HepG2 (cell line): ENCODE results near the gene TIA1. TPM values are rescaled to one million over a fixed set of nuclear protein-coding genes. Genes with fewer than 3 reads are reported as not detected.
A peak's percentile ranks its signal among the peaks of the same experiment; 100 is the strongest.

Source experiments
- CREM ChIP-seq, 2 experiments: sonication (generic) in 1 of 2; formaldehyde crosslinking in 1 of 2; IDR thresholded peaks; 2 replicates each; pipeline versions ENCODE4 v1.4.0 to v1.6.1; 2016 to 2020; ENCODE audit warnings: antibody characterized with exemption in 1 of 2, mild to moderate bottlenecking in 1 of 2, missing genetic modification reagents in 1 of 2
- ESRRA ChIP-seq: sonication (generic); formaldehyde crosslinking; IDR thresholded peaks from 2 replicates; pipeline ENCODE4 v1.5.1; 2020; ENCODE audit warnings: mild to moderate bottlenecking, low read depth, missing genetic modification reagents
- GZF1 ChIP-seq: sonication (generic); formaldehyde crosslinking; IDR thresholded peaks from 2 replicates; pipeline ENCODE4 v1.5.1; 2020; ENCODE audit warnings: mild to moderate bottlenecking, missing genetic modification reagents
- KDM3A ChIP-seq: IDR thresholded peaks from 2 replicates; pipeline ENCODE4 v1.6.1; 2018; ENCODE audit warnings: low read depth, missing compliant biosample characterization
- KLF6 ChIP-seq: IDR thresholded peaks from 2 replicates; pipeline ENCODE4 v1.8.0; 2016; ENCODE audit warnings: missing biosample characterization, missing genetic modification reagents
- KLF9 ChIP-seq: IDR thresholded peaks from 2 replicates; pipeline ENCODE4 v1.6.1; 2016; ENCODE audit warnings: low read depth
- NFIB ChIP-seq: sonication (generic); formaldehyde crosslinking; IDR thresholded peaks from 2 replicates; pipeline ENCODE4 v1.9.0; 2021; ENCODE audit warnings: missing genetic modification reagents, mild to moderate bottlenecking, borderline replicate concordance
- RBM39 ChIP-seq: fragments of 200-400 bp; formaldehyde crosslinking; IDR thresholded peaks from one replicate; pipeline ENCODE4 v1.6.1; 2018; ENCODE audit warnings: antibody characterized with exemption, mild to moderate bottlenecking, low read depth, low read length; ENCODE audit not compliant: poor library complexity, severe bottlenecking
- SOX13 ChIP-seq, 3 experiments: fragments of 450-650 bp in 1 of 3; sonication (generic) in 1 of 3; formaldehyde crosslinking in 1 of 3; IDR thresholded peaks in 2 of 3; conservative IDR thresholded peaks in 1 of 3; 2 replicates each; pipeline versions ENCODE4 v1.5.0 to v1.6.1; 2016 to 2020; ENCODE audit warnings: antibody characterized with exemption in 1 of 3, mild to moderate bottlenecking in 1 of 3, missing compliant biosample characterization in 1 of 3, missing genetic modification reagents in 1 of 3, moderate library complexity in 1 of 3
- U2AF2 ChIP-seq: fragments of 200-400 bp; formaldehyde crosslinking; IDR thresholded peaks from 2 replicates; pipeline ENCODE4 v1.6.1; 2017; ENCODE audit warnings: low read depth, mild to moderate bottlenecking, low read length
- ZFP36 ChIP-seq: fragments of 150-350 bp; IDR thresholded peaks from 2 replicates; pipeline ENCODE4 v1.6.1; 2018; ENCODE audit warnings: borderline replicate concordance, low read length, low read depth; ENCODE audit not compliant: partially characterized antibody
- ZNF143 ChIP-seq: sonication (generic); formaldehyde crosslinking; IDR thresholded peaks from 2 replicates; pipeline ENCODE4 v1.4.0; 2020; ENCODE audit warnings: missing genetic modification reagents
- ZNF24 ChIP-seq: fragments of 450-650 bp; IDR thresholded peaks from 2 replicates; pipeline ENCODE4 v1.6.1; 2017; ENCODE audit warnings: antibody characterized with exemption, mild to moderate bottlenecking
- ZNF709 ChIP-seq: sonication (generic); formaldehyde crosslinking; IDR thresholded peaks from 2 replicates; pipeline ENCODE4 v1.5.0; 2020; ENCODE audit warnings: mild to moderate bottlenecking, missing genetic modification reagents
- polyA plus RNA-seq, 8 experiments: library from polyadenylated mRNA; depleted of rRNA in 3 of 8; stranded (reverse) in 7 of 8; unstranded in 1 of 8; fragments of >200 nt; fragmentation: Illumina TruSeq in 4 of 8; extraction: Trizol in 4 of 8; gene quantifications; 2 replicates each; pipeline versions ENCODE4 v1.2.1 to v1.2.3, GENCODE V29; 2011 to 2016; ENCODE audit warnings: low read depth in 4 of 8, missing spikeins in 1 of 8, mixed read lengths in 1 of 8; ENCODE audit not compliant: insufficient read depth in 1 of 8
- total RNA-seq, 5 experiments: library from RNA; depleted of rRNA; stranded (reverse); fragments of >200 nt; fragmentation: Illumina TruSeq; extraction: Trizol; gene quantifications; 2 replicates each; pipeline ENCODE4 v1.2.3, GENCODE V29; 2016; ENCODE audit warnings: low read depth in 1 of 5
- TF ChIP-seq, protein P1 (sequence below): sonication (generic); formaldehyde crosslinking; conservative IDR thresholded peaks from 2 replicates; pipeline ENCODE4 v1.4.0; 2020; ENCODE audit warnings: mild to moderate bottlenecking, missing genetic modification reagents, moderate library complexity
- TF ChIP-seq, protein P2 (sequence below): sonication (generic); formaldehyde crosslinking; IDR thresholded peaks from 2 replicates; pipeline ENCODE4 v1.4.0; 2020; ENCODE audit warnings: missing genetic modification reagents
- TF ChIP-seq, protein P3 (sequence below): sonication (generic); formaldehyde crosslinking; IDR thresholded peaks from 2 replicates; pipeline ENCODE4 v1.5.0; 2020; ENCODE audit warnings: missing genetic modification reagents
- TF ChIP-seq, protein P4 (sequence below): sonication (generic); formaldehyde crosslinking; IDR thresholded peaks from 2 replicates; pipeline ENCODE4 v1.4.0; 2020; ENCODE audit warnings: missing genetic modification reagents
- TF ChIP-seq, protein P5 (sequence below): sonication (generic); formaldehyde crosslinking; IDR thresholded peaks from 2 replicates; pipeline ENCODE4 v1.4.0; 2020; ENCODE audit warnings: missing genetic modification reagents

The TIA1 gene
- total and polyA plus RNA-seq, 2 of the 13 experiments (the other 11 are each of a cell fraction or from before 2014, with no cell fraction given): 209 to 319 TPM

DNA sequence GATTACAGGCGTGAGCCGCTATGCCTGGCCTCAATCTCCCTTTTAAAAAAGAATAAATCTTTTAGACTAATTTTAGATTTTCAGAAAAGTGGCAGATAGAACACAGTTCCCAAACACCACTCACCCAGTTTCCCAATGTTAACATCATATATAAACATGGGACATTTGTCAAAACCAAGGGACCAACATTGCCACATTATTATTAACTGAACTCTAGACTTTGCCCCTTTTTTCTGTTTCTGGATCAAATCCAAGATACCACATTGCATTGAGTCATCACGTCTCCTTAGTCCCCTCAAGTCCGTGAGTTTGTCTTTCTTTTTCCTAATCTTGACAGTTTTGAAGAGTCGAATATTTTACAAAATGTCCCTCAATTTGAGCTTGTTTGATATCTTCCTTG, 60.0 kb downstream of the TIA1 start (continued):
- TF ChIP-seq, protein P1, sequence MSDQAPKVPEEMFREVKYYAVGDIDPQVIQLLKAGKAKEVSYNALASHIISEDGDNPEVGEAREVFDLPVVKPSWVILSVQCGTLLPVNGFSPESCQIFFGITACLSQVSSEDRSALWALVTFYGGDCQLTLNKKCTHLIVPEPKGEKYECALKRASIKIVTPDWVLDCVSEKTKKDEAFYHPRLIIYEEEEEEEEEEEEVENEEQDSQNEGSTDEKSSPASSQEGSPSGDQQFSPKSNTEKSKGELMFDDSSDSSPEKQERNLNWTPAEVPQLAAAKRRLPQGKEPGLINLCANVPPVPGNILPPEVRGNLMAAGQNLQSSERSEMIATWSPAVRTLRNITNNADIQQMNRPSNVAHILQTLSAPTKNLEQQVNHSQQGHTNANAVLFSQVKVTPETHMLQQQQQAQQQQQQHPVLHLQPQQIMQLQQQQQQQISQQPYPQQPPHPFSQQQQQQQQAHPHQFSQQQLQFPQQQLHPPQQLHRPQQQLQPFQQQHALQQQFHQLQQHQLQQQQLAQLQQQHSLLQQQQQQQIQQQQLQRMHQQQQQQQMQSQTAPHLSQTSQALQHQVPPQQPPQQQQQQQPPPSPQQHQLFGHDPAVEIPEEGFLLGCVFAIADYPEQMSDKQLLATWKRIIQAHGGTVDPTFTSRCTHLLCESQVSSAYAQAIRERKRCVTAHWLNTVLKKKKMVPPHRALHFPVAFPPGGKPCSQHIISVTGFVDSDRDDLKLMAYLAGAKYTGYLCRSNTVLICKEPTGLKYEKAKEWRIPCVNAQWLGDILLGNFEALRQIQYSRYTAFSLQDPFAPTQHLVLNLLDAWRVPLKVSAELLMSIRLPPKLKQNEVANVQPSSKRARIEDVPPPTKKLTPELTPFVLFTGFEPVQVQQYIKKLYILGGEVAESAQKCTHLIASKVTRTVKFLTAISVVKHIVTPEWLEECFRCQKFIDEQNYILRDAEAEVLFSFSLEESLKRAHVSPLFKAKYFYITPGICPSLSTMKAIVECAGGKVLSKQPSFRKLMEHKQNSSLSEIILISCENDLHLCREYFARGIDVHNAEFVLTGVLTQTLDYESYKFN: peak; percentile 95
- peak; percentile 45; the same call in 1 of the 2 replicates for TF ChIP-seq KDM3A (CRISPR knock-in tag)
- TF ChIP-seq ZNF24: peak; percentile 31; the same call in 1 of the 2 replicates
- TF ChIP-seq KLF9 (CRISPR knock-in tag): peak; percentile 67; the same call in 1 of the 2 replicates
- TF ChIP-seq ZNF143 (CRISPR knock-in tag): no peak
- no peak for TF ChIP-seq U2AF2
- no peak for TF ChIP-seq ZFP36
- no peak for TF ChIP-seq GZF1 (CRISPR knock-in tag)
- peak; percentile 79 for TF ChIP-seq CREM (IDR thresholded peaks at IDR 0.05)
- TF ChIP-seq CREM (CRISPR knock-in tag; IDR thresholded peaks at IDR 0.05): no peak
- TF ChIP-seq SOX13 (IDR thresholded peaks at IDR 0.05): no peak; the same call in 1 of the 2 replicates
- TF ChIP-seq SOX13 (CRISPR knock-in tag; conservative IDR thresholded peaks at IDR 0.05 in 1 of 2, IDR thresholded peaks at IDR 0.05 in 1 of 2): peak in 1 of 2 experiments; percentile 74; a peak in 2 of 4 replicates
- TF ChIP-seq, protein P2, sequence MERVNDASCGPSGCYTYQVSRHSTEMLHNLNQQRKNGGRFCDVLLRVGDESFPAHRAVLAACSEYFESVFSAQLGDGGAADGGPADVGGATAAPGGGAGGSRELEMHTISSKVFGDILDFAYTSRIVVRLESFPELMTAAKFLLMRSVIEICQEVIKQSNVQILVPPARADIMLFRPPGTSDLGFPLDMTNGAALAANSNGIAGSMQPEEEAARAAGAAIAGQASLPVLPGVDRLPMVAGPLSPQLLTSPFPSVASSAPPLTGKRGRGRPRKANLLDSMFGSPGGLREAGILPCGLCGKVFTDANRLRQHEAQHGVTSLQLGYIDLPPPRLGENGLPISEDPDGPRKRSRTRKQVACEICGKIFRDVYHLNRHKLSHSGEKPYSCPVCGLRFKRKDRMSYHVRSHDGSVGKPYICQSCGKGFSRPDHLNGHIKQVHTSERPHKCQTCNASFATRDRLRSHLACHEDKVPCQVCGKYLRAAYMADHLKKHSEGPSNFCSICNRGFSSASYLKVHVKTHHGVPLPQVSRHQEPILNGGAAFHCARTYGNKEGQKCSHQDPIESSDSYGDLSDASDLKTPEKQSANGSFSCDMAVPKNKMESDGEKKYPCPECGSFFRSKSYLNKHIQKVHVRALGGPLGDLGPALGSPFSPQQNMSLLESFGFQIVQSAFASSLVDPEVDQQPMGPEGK (CRISPR knock-in tag): peak; percentile 69; the same call in 1 of the 2 replicates
- TF ChIP-seq ESRRA (CRISPR knock-in tag): 0 out of 2 replicates have a peak, but pooled peaks have one; percentile 28
- no peak for TF ChIP-seq NFIB (CRISPR knock-in tag)
- TF ChIP-seq, protein P3, sequence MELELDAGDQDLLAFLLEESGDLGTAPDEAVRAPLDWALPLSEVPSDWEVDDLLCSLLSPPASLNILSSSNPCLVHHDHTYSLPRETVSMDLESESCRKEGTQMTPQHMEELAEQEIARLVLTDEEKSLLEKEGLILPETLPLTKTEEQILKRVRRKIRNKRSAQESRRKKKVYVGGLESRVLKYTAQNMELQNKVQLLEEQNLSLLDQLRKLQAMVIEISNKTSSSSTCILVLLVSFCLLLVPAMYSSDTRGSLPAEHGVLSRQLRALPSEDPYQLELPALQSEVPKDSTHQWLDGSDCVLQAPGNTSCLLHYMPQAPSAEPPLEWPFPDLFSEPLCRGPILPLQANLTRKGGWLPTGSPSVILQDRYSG (CRISPR knock-in tag): no peak
- TF ChIP-seq, protein P4, sequence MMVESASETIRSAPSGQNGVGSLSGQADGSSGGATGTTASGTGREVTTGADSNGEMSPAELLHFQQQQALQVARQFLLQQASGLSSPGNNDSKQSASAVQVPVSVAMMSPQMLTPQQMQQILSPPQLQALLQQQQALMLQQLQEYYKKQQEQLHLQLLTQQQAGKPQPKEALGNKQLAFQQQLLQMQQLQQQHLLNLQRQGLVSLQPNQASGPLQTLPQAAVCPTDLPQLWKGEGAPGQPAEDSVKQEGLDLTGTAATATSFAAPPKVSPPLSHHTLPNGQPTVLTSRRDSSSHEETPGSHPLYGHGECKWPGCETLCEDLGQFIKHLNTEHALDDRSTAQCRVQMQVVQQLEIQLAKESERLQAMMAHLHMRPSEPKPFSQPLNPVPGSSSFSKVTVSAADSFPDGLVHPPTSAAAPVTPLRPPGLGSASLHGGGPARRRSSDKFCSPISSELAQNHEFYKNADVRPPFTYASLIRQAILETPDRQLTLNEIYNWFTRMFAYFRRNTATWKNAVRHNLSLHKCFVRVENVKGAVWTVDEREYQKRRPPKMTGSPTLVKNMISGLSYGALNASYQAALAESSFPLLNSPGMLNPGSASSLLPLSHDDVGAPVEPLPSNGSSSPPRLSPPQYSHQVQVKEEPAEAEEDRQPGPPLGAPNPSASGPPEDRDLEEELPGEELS: no peak; the same call in 1 of the 2 replicates
- TF ChIP-seq, protein P5, sequence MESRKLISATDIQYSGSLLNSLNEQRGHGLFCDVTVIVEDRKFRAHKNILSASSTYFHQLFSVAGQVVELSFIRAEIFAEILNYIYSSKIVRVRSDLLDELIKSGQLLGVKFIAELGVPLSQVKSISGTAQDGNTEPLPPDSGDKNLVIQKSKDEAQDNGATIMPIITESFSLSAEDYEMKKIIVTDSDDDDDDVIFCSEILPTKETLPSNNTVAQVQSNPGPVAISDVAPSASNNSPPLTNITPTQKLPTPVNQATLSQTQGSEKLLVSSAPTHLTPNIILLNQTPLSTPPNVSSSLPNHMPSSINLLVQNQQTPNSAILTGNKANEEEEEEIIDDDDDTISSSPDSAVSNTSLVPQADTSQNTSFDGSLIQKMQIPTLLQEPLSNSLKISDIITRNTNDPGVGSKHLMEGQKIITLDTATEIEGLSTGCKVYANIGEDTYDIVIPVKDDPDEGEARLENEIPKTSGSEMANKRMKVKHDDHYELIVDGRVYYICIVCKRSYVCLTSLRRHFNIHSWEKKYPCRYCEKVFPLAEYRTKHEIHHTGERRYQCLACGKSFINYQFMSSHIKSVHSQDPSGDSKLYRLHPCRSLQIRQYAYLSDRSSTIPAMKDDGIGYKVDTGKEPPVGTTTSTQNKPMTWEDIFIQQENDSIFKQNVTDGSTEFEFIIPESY (CRISPR knock-in tag): no peak; the same call in 1 of the 2 replicates
- no peak for TF ChIP-seq ZNF709
- no peak for TF ChIP-seq RBM39
- no peak for TF ChIP-seq KLF6 (CRISPR knock-in tag)
